Measurements from ENCODE around the gene CEP128. TPM values are rescaled to one million over a fixed set of nuclear protein-coding genes. Genes with fewer than 3 reads are reported as not detected.

CEP128 gene
- total RNA-seq, 6 experiments from 2014 or later = 4.8 to 10.3 (median 8.8) TPM

DNA sequence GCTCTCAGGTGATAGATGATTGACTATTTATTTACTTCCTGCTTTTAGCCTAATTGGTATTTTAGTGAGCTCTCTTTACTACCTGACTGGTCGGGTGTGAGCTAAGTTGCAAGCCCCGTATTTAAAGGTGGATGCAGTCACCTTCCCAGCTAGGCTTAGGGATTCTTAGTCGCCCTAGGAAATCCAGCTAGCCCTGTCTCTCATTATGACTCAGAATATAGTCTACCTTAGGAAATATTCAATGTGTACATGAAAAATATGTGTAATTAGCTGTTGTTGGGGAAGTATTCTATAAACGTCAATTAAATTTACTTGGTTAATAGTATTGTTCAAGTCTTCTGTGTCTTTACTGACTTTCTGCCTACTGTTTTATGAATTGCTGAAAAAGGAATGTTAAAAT lies 423.4 kb downstream of the CEP128 start:
- Mint-ChIP-seq H3K9me3 (no peaks in the 10 kb centered on the region), H3K27me3 (ENCODE audit: insufficient read depth) (peaks cover 2% of the 10 kb centered on the region; the same call in 1 of the 2 replicates), H3K27ac (no peak overlapping the region), H3K36me3 (ENCODE audit: low read depth) (peaks cover 21% of the 10 kb centered on the region), H3K4me3 (no peak overlapping the region), H3K4me1 (ENCODE audit: low read depth) (peaks cover 18% of the 10 kb centered on the region)
- no peak for TF ChIP-seq CTCF (IDR thresholded peaks at IDR 0.05)
- DNase-seq = no peak

DNA sequence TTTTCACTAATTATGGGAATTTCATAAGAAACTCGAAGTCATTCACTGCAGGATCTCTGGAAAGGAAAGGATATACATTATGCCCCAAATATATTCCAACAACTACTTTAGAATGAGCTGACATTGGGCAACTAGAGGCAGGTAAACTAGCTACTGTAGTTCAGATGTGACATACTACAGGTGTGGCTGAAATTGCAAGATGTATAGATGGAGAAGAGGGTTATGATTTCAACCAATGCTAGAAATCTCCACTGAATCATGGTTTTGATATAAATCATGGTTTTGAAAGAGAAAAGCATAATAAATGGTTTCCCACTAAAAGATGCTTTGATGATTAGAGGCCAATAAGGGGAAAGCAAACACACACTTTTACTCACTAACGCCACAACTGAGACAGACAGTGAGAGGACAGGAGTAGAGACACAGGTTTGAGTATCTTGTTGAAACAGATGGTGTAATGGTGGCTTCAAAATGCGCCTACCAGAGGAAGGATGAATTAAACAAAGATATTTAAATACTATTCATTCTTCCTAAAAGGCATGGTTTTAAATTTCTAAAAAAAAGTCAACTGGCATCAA lies 434.2 kb downstream of the CEP128 start:
- no peak overlapping the region for H3K4me3 Mint-ChIP-seq
- H3K4me1 Mint-ChIP-seq (ENCODE audit: low read depth) = no peaks in the 10 kb centered on the region
- no peaks in the 10 kb centered on the region; the same call in 1 of the 2 replicates for H3K9me3 Mint-ChIP-seq
- H3K27ac Mint-ChIP-seq = no peak overlapping the region
- TF ChIP-seq CTCF (IDR thresholded peaks at IDR 0.05) = no peak
- no peak for DNase-seq
- H3K27me3 Mint-ChIP-seq (ENCODE audit: insufficient read depth) = no peaks in the 10 kb centered on the region
- peaks cover 2% of the 10 kb centered on the region for H3K36me3 Mint-ChIP-seq (ENCODE audit: low read depth)

DNA sequence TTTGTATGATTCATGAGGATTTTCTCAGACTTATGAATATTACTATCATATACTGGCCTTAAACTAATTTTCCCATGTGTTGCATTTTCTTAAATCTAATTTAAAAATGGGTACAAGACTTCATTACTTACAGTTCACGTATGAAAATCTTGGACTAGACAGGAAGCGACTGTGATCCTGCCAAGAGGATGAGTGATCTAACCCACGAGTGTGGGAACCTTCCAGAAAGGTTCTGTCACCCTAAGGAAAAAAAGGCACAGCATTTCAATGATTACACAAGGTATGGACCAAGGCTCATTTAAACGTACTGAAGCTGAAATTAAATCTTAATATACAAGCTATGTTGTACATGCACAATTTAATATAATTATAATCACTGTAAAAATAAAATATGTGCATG lies 436.8 kb downstream of the CEP128 start:
- TF ChIP-seq CTCF (IDR thresholded peaks at IDR 0.05) = no peak

GRCh38 chr14:80498533-80498932 lies 443.0 kb downstream of the CEP128 start:
- no peak overlapping the region for H3K27ac Mint-ChIP-seq
- no peaks in the 10 kb centered on the region for H3K27me3 Mint-ChIP-seq (ENCODE audit: insufficient read depth)
- no peaks in the 10 kb centered on the region for H3K9me3 Mint-ChIP-seq
- DNase-seq = no peak
- peaks cover 6% of the 10 kb centered on the region; the same call in 1 of the 2 replicates for H3K4me1 Mint-ChIP-seq (ENCODE audit: low read depth)
- no peak overlapping the region for H3K4me3 Mint-ChIP-seq
- H3K36me3 Mint-ChIP-seq (ENCODE audit: low read depth) = peaks cover 4% of the 10 kb centered on the region; the same call in 1 of the 2 replicates
- TF ChIP-seq CTCF (IDR thresholded peaks at IDR 0.05) = no peak

More for the DNA sequence above, 436.8 kb downstream of the CEP128 start:
- DNase-seq = no peak
- Mint-ChIP-seq H3K4me3 (no peak overlapping the region), H3K36me3 (ENCODE audit: low read depth) (peaks cover 4% of the 10 kb centered on the region; the same call in 1 of the 2 replicates), H3K4me1 (ENCODE audit: low read depth) (no peaks in the 10 kb centered on the region), H3K27ac (no peak overlapping the region), H3K27me3 (ENCODE audit: insufficient read depth) (no peaks in the 10 kb centered on the region), H3K9me3 (no peaks in the 10 kb centered on the region)

DNA sequence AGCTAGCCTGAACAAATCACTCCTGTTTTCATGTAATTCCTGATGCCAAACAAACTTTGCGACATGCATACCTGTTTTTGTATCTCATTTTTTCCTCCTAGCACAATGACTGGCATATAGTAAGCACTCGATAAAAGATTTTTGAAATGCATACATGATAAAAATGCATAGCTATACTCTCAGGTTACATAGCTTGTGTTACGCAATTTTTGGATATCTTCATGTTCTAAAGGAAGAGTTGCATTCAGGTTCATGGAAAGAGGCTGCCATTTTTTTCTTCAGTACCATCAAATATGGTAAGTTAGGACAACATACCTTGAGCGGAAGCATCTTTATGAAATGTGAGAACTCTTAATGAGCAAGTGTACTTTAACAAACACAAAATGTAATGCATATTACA lies 445.4 kb downstream of the CEP128 start:
- no peak for DNase-seq
- no peaks in the 10 kb centered on the region for H3K36me3 Mint-ChIP-seq (ENCODE audit: low read depth)
- TF ChIP-seq CTCF (IDR thresholded peaks at IDR 0.05) = no peak
- peaks cover 20% of the 10 kb centered on the region for H3K4me1 Mint-ChIP-seq (ENCODE audit: low read depth)
- H3K27me3 Mint-ChIP-seq (ENCODE audit: insufficient read depth) = no peaks in the 10 kb centered on the region; the same call in 1 of the 2 replicates
- no peaks in the 10 kb centered on the region for H3K9me3 Mint-ChIP-seq
- H3K27ac Mint-ChIP-seq = no peak overlapping the region
- no peak overlapping the region for H3K4me3 Mint-ChIP-seq

All from HFFc6 (cell line).